Inflammatory macrophage (primary cell): ENCODE data around the gene TMEM81.

Experiments used
- DNase-seq, 2 donors: peaks; one replicate each; pipeline ENCODE4 v3.0.0-alpha.2; 2020 to 2022

Gene TMEM81

DNA sequence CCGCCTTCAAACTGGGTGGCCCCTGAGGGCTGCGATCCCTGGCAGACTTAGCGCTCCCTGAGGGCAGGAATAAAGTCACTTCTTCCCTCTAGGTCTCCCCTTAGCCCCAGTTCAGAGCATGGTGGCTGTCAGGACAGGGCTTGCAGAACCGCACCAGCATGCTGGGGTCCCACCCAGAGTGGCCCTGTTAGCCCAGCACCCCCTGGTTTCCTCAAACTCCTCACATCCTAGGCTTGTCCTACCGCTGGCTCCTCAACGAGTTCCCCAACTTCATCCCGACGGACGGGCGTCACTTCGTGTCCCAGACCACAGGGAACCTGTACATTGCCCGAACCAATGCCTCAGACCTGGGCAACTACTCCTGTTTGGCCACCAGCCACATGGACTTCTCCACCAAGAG is 25.4 kb downstream of the TMEM81 start:
- no peak for DNase-seq

DNA sequence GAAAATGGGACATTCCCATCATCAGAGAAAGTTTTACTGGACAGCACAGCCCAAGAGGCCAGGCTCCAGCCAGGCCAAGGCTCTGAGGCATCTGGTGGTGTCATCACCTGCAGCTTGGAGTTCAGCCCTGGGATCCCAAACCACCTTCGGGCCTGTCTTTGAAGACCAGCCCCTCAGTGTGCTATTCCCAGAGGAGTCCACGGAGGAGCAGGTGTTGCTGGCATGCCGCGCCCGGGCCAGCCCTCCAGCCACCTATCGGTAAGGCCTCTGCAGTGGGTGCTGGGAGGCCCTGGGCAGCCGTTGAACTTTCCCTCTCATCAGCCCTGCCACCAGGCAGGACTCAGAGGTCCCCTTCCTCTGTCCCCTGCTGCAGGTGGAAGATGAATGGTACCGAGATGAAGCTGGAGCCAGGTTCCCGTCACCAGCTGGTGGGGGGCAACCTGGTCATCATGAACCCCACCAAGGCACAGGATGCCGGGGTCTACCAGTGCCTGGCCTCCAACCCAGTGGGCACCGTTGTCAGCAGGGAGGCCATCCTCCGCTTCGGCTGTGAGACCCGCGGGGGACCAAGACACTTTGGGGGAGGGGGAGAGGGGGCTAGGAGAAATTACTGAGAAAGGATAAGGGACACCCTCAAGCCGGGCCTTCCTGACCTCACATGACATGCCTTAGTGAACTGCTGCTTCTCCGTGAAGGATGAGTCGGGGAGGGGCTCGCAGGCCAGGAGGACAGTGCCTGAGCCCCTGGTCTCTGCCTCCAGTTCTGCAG is 26.3 kb downstream of the TMEM81 start:
- no peak for DNase-seq

DNA sequence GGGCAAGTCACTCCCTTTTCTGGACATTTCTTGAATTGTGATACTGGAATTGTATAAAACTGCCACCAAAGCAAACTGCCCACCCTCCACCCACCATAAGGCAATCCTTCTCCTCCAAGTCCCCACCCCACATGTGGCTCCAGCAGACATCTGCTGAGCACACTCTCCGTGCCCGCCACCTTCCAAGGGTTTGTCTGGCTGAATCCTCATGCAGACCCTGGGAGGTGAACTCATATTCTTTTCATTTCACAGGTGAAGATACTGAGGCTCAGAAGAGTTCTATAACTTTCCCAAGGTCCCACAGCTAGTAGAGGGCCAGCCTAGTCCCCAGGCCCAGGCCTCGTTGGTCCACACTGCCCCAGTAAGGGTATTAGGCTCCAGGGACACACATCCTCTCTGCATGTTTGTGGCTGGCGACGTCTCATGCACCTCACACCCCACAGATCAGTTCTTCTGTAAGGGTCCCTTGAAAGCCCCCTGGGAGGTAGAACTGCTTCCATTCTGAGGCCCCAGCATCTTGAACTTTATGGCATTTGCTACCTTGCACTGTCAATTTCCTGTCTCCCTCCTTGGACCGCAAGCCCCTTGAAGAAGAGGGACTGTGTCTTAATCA is 27.2 kb downstream of the TMEM81 start:
- no peak for DNase-seq

DNA sequence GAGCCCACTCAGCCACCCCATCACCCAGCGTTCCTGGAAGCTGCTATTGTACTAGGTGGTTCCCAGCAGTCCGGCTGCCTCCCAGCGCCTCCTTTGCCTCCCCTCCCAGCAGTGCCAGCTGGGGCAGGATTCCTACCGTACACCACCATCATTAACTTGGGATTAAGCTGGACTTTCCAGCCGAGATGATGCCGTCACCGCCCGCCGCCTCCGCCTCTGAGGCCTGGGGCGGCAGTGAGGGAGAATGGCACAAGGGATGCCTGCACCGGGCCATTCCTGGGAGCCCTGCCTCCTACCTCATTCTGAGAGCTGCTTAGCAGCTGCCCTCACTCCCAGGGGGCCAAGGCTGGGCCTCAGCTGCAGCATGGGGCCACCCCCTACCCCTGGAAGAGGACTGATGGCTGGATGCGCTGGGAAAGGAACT is 28.1 kb downstream of the TMEM81 start:
- no peak for DNase-seq

DNA sequence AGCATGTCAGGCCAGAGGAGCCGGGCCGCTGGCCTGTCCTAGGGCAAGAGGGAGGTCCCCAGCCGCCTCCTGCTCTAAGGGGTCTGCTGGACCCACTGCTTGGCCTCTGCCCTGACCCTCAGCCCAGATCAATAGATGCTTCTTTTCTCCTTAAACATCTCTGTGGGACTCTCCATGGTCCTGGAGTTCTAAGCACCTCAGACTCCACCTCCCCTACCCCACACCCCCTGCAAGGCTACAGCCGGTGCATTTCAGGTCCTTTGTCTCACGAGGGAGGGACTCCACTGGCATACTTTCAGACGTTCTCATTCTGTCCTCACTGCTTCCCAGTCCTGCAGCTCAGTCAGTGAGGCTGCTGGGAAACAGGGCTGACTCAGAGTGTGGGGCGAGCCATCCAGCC is 30.2 kb downstream of the TMEM81 start:
- DNase-seq = no peak

DNA sequence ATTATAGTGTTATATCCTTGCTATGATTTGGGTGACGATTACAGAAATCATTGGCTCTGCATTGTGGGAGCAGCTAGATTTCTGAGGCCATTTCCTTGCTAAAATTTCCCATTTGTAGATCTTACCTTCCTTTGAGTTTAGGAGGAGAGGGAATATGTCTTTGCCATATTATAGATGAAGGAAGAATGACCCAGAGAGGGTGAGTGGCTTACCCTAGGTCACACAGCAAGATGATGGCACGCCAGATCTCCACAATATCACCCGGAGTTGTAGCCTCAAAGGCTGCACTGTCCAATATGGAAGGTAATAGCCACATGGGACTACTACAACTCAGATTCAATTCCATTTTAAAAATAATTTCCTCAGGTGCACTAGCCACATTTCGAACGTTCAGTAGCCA is 31.0 kb downstream of the TMEM81 start:
- DNase-seq = no peak

DNA sequence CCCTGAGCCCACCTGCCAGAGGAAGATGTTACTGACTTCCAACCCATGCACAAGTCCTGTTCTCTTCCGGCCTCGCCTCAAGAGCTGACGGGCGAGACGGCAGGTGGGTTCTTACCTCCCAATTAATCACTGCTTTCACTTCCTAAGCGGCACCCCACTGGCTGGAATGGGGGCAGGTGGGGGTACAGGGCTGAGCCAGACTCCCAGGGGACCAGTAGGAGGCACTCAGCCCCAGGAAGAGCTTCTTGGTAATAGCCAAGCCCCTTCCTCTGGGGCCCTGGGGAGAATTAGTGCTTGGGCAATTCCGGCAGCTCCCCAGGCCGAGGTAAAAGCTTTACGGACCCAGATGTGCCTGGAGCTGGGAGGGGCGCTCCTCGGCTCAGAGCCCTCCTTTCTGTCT is 31.6 kb downstream of the TMEM81 start:
- DNase-seq = no peak

DNA sequence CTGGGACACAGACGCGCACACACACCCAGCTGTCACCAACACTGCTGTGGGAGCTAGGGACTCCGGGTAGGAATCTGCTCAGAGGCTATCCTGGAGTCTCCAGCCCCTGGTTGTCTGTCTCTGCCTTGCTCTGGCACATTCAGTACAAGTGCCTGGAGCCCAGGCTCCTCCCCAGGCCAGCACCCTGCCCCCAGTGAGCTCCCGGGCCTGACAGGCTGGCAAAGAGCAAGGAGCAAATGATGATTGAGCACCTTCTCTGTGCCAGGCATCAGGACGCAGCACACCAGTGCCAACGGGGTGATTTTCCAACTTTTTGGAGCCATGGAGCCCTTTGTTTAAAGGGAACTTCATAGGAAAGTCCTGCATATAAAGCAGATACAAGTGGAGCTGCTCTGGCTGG is 34.8 kb downstream of the TMEM81 start:
- no peak for DNase-seq

DNA sequence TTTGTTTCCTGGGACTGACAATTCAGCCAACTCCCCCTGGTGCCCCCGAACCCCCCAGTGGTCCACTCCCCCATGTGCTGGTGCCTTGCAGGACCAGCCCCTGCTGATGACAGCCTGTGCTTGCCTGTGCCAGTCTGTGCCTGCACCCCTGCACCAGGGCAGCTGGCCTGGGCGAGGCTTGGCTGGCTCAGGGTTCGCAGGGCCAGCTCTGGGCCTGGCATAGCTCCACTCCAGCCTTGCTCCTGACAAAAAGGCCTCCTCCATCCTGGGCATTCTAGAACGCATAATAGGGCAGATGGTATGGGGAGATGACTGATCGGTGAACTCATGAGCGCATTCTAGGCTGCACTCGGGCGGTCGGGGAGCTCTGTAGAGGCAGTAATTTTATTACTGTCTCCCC is 35.9 kb downstream of the TMEM81 start:
- no peak for DNase-seq

DNA sequence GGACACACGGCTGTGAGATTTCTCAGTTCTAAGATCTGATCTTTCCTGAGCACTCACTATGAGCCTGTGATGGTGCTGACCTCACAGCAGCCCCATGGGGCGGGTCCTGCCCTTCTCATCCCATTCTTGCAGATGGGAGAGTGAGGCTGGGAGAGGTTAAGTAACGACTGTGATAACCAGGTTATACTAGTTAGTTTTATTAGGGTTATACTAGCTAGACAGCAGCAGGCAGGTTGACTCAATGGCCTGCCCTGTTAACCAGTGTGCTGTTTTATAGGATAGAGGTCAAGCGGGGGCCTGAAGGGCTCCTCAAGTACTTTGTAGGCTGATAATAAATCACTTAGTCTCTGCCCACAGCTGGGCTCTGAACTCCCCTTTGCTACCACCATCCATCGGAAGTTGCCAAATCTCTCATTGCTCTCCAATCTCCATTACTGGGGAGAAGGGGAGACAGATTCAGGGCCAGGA is 36.5 kb downstream of the TMEM81 start:
- no peak for DNase-seq

DNA sequence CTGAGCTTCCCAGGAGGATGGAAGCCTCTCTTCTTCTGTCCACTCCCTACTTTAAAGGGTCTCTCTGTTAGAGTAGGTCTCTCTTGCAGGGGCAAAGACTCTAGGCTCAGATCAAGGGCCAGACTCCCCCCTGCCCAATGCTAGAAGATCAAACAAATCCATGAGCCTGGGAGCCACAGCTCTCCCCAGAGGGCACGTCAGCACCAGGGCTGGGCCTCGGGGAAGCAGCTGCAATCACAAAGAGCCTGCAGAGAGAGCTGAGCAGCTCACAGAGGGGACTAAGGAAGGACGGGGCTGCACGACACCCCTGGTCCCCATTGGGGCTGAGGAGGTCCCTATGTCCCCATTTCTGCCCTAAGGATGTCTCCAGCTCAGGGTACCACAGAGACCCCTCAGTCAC is 37.4 kb downstream of the TMEM81 start:
- no peak for DNase-seq

DNA sequence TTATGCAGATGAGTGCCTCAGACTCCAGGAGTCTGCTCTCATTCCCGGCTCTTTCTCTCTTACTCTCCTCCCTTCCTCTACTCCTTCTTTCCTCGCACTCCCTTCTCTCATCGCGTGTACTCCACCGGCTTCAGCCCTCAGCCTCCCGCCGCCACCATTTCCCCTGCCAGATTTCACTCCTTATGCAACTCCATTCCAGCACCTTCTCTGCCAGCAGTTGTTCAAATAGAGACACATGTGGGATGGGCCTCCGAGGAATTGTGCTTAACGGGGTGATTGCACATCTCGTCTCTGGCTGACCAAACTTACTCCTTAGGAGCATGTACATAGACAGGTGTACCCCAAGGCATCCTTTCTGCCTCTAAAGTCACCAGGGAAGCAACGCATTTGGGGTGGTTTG is 39.1 kb downstream of the TMEM81 start:
- DNase-seq = no peak

DNA sequence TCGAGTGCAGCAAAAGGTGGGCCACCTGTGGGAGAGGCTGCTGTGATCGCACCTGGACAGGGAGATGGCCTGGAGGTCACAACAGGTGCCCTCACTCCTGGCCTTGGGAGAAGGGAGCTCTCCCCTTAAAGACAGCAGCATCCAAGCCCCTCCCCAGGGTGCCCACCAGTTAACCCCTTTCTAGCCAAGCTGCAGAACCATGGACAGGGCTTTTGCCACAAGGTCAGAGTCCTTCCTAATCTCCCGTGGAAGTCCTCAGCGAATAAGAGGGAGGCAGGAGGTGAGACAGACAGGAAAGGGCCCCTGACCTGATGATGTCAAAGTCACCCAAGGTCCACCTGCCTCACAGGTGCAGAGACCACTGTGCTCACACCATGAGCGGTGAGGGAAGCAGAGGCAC is 39.5 kb downstream of the TMEM81 start:
- DNase-seq = no peak

DNA sequence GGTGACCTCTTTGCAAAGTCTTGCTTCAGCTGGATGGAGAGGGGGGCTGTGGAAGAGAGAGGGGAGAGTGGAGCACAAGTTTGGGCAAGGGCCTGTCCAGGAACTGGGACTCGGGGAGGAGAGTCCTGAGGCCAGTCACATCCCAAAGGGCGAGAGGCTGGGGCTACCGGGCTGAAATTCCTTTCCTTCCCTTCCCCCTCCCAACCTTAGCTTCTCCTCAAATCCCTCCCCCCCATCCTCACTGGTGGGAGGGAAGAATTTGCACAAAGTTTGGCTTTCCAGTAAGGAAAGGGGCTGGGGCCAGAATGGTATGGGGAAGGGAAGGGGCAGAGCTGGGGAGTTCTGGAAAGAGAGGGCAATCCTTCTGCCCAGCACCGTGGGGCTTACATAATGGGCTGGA is 40.4 kb downstream of the TMEM81 start:
- no peak for DNase-seq

DNA sequence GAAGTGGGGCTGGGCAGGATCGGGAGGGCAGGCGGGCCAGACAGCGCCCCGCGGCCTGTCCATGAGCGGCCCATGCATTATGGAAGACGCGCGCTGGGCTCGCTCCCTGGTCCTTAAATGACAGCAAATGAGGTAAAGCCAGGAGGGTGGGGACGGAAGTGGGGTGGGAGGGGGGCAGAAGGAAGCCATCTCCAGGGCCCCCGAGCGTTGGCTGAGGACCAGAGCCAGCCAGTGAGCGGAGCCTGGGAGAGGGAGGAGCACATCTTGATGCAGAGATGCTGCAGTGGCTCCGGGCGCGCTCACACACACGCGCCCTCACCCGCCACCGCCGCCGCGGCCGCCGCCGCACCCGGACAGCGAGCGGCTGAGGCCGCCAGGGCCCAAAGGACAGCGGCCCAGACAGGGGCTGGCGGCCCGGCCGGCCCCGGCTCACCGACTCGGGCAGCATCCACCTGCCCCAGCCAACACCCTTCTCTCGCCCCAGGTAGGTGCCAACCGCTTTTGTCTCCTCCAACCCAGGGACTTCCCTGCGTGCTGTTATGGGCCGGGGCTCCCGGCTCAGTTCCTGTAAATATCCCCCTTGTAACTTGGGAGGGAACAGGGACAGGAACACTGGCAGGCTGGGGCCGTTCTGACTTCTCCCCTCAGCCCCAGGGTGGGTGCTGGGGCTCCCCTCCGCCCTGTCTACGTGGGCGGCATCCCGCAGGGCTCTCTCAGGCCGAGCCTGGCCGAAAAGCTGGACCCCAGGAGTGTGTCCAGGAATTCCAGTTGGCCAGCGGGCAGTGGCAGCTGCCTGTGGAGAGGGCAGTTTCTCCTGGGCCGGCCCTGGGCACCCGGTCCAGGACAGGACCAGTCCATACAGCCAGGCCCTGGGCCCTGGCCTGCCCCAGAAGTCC is 41.1 kb downstream of the TMEM81 start, which contains the start of gene CNTN2:
Gene CNTN2, plus strand, starts transcription at position 302 of the 896 bp plus-strand sequence. CDS start 9,974 bp downstream, outside the sequence.
- no peak for DNase-seq

DNA sequence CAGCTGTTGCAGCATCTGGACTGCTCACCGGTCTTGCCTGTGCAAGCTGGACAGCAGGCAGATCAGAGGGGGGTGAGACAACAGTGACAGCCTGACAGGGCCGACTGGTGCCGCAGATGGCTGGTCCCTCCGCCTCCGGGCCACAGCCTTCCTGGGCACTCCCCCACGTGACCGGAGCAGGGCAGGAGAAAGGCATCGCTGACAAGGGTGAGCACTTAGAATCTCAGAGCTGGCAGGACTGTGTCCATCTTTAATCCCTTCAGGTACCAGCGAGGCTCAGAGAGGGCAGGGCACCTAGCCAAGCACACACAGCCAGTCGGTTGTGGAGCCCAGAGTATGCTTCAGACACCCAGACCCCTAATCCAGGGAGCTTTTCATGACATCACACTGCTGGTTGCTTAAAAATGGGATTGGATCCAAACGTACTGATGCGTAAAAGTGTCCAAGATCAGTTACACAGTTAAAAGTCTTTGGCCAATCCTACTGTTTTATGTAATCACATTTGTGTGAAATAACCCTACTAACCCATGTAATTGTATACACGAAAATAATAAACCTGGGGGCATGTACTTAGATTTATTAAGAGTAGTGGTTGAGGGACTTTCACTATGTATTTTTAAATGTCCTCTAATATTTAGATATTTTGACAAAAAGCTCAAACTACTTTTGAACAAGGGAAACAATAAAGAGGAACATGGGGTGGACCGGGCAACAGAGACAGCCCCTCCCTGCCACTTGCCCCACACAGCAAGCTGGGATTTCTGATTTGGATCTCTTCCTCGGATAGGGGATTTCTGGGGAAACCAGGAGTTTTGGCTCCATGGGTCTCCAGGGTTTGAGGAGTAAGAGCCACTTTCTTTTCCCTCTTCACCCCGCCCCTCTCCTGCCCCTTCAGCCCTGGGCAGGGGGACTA is 42.0 kb downstream of the TMEM81 start:
- DNase-seq = no peak

DNA sequence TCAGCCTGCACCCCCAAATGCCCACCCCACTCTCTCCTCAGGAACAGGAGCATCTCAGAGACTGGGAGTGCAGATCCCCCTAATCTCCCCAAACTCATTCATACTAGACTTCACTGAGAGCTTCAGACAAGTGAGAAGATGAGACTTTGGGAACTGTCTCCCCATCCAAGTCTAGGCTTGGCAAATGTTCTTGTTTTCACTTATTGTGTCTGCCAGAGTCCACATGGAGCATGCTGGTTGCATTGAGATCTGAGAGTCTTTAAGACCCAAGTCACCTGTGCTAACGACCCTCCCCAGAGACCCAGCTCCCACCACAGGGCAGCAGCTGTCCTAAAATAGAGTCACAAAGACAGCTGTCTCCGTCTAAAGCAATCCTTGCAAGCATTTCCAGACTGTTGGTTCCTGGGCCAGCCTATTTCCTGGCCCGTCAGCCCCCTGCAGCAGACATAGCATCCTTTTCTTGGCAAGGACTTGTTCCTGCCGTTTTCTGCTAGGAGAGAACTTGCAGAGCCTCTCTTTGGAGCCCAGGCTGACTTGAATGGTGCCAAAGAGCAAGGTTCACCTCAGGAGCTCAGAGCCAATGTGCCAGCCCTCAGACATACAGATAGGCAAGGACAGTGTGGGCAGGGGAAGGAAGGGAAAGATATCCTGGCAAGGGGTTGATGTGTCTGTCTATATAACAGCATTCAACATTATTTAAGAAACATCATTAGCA is 43.1 kb downstream of the TMEM81 start:
- no peak for DNase-seq

DNA sequence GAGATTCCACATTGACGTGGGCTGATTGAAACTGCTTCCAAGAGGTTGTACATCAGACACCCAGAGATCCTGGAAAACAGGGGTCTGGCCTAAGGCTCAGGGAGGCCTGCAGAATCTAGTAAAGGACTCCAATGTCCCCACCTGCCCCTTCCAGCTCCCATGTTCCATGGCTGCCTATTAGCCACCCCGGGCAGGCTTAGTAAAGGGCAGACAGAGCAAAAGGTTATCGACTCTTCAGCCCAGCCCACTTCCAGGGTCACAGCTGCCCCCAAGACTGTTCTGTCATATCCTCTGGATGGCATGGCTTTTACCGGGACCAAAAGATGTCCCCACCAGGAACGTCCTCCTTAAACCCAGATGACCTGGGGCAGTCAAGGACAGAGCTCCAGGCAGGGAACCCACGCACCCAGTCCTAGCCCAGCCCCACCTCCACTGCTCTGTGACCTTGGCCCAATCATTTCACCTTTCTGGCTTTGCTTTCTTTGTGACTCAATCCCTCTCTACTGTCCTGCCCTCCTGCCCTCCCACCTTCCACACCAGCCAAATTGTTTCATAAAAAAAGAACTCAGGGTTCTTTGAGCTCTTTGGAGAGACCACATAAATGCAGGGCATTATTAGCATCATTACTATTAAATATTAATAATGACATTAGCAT is 46.0 kb downstream of the TMEM81 start:
- no peak for DNase-seq

DNA sequence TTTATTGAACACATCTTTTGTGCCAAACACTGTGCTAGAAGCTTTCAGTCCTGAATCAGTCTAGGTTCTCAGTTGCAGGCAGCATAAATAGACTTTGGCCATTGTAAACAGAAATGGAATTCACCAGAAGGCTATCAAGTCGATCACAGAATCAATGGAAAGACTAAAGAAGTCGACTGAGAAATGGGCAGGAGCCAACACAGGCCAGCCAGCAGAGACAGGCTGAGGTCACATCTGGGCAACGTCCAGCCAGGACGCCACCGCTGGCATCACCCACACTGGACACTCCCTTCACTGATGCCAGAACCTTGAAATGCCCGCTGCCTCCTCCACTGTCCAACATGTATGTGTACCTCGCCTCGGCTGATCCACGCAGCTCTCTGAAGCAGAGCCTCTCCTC is 46.7 kb downstream of the TMEM81 start:
- no peak for DNase-seq
